ENCODE measurements around the gene HSD17B8.
"Not testable (repeated sequence)": the region's sequence is repeated elsewhere in the genome, so short reads cannot be mapped to it uniquely, and the experiment has no call there.

Gene HSD17B8

DNA sequence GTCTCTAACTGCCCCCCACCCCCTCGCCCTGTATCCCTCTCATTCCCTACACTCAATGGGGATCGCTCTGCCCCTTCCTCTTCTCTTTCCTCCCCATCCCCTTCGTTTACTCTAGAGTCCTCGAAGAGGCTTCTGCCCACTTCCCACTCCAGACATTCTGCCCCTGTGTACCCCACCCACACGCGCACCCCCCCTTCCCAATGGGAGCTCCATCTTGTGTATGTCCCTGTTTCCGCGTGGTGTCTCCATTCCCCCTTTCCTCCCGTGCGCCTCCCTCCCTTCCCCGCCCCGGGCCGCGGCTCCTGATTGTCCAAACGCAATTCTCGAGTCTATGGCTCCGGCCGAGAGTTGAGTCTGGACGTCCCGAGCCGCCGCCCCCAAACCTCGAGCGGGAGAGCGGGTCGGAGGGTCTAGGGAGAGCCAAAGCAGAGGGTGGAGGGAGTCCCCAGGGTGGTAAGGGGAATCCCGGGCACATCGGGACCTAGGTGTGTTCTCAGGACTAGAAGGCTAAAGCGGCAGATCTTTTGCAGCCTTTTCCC is 3.2 kb downstream of the HSD17B8 start:
- DNase-seq = no peak

GRCh38 chr6:33208091-33208967 is 3.9 kb downstream of the HSD17B8 start, which contains the start of gene RING1:
TSS of gene RING1 (plus strand) at chr6:33208500. CDS start at chr6:33208823, 323 bp downstream.
- DNase-seq = peak; percentile 77 to 90 (median 85)

GRCh38 chr6:33209856-33210255 is 5.4 kb downstream of the HSD17B8 start:
- no peak for DNase-seq

DNA sequence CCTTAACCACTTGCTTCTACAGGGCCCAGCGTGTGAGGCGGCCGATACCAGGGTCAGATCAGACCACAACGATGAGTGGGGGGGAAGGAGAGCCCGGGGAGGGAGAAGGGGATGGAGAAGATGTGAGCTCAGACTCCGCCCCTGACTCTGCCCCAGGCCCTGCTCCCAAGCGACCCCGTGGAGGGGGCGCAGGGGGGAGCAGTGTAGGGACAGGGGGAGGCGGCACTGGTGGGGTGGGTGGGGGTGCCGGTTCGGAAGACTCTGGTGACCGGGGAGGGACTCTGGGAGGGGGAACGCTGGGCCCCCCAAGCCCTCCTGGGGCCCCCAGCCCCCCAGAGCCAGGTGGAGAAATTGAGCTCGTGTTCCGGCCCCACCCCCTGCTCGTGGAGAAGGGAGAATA is 6.7 kb downstream of the HSD17B8 start:
- DNase-seq = no peak

DNA sequence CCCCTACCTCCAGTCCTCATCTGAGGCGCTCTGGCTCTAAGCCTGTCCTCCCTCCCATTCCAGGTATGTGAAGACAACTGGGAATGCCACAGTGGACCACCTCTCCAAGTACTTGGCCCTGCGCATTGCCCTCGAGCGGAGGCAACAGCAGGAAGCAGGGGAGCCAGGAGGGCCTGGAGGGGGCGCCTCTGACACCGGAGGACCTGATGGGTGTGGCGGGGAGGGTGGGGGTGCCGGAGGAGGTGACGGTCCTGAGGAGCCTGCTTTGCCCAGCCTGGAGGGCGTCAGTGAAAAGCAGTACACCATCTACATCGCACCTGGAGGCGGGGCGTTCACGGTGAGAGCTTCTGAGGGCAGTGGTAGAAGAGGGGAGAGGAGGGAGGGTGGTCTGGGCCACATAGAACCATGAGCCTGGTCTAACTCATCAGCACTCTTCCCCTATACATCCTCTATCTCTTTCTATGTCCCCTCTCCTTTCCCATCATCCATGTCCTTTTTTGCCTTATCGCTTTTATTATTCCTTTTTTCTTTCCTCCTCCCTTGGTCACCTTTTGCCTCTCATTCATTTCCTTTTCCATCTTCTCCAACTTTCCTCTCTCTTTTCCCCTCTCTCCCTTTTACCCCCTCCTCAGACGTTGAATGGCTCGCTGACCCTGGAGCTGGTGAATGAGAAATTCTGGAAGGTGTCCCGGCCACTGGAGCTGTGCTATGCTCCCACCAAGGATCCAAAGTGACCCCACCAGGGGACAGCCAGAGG is 7.4 kb downstream of the HSD17B8 start:
- no peak for DNase-seq

- no peak for DNase-seq
Observed at GRCh38 chr6:33212857-33213165, 8.4 kb downstream of the HSD17B8 start.

- DNase-seq = no peak
Observed at GRCh38 chr6:33213166-33213988, 8.9 kb downstream of the HSD17B8 start.

GRCh38 chr6:33213989-33214335 is 9.5 kb downstream of the HSD17B8 start:
- DNase-seq = no peak

DNA sequence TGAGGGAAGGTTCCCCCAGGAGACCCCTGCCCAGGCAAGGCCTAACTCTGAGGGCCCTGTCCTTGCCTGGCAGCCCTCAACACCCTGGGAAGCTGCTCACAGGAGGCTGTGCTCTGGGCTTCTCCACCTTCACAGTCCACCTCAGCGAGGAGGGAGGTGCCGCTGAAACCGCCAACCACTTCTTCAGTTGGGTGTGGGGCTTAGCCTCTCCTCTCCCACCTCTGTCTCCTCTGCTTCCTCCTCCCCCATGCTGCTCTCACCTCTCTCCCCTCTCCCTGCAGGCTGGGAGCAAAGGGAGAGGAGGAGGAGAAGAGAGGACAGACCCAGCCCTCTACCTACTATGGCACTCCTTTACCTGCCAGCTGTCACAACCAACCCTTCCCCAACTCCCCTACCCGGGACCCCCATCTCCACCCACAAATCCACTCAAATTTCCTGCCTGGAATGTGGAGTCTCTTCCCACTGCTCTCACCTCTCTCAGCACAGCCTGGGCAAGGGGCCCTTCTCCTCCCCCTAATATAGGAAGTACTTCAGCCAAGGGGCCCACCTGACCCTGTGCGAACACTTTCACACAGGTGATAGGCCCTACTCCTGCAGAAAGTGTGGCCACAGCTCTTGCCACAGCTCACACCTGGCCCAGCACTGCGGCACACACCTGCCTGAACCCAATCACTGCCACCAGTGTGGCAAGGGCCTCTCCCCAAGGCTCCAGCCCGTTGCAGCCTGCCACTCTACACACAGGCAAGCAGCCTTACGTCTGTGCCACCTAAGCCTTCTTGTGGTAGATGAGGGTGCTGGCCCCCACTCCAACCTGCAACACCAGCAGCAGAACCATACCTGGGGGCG is 11.0 kb downstream of the HSD17B8 start:
- DNase-seq = no peak

DNA sequence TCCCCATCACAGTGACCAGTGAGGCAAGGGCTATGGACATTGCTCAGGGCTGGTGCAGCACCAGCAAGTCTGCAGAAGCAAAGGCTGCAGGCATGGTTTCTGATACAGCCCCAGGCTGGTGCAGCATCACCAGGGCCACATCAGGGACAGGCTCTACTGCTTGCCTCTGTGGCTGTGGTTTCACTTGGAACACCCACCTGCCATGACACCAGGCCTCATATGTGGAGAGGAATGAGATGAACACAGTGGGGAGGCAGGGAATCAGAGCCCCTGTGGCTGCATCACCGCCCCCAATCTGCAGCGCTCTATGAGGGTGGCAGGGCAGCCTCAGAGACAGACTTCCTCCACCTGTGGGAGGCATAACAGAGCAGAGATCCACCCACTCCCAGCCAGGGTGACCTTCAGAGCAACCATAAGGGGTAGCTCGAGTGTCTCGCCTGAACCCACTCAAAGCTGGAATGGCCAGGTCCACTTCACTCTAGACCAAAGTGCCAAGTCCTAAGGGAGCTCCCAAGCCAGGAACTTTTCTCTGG is 11.7 kb downstream of the HSD17B8 start:
- no peak for DNase-seq

GRCh38 chr6:33217246-33217645 is 12.8 kb downstream of the HSD17B8 start:
- no peak for DNase-seq

DNA sequence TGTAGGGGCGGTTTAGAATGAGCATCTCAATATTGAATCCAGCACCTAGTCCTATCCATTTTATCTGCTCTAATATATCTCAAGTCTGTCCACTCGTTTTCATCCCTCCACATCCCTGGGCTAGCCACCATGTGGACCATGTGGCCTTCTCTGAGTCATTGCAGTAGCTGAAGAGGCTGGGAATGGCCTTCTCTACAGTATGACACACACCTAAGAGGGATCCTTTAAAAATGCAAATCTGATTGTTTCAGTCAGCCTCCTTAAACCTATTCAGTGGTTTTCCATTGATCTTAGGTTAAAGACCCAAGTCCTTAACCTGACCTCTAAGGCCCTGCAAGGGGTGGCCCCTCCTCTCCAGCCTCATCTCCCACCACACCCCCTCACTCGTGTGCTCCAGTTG is 13.2 kb downstream of the HSD17B8 start:
- no peak for DNase-seq

DNA sequence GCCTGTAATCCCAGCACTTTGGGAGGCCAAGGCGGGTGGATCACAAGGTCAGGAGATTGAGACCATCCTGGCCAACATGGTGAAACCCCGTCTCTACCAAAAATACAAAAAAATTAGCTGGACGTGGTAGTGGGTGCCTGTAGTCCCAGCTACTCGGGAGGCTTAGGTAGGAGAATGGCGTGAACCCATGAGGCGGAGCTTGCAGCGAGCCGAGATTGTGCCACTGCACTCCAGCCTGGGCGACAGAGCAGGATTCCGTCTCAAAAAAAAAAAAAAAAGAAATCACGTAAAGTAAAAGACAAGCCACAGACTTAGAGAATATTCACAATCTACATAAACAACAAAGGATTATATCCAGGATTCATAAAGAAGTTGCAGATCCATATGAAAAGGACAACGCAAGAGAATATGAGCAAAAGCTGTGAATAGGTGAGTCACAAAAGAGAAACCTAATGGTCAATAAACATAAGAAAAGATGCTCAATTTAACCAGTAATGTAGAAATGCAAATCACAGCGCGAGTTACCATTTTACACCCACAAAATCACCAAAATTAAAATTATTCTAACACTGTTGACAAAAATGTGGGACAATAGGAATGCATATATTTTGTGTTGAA is 22.2 kb downstream of the HSD17B8 start:
- not testable (repeated sequence) for DNase-seq

DNA sequence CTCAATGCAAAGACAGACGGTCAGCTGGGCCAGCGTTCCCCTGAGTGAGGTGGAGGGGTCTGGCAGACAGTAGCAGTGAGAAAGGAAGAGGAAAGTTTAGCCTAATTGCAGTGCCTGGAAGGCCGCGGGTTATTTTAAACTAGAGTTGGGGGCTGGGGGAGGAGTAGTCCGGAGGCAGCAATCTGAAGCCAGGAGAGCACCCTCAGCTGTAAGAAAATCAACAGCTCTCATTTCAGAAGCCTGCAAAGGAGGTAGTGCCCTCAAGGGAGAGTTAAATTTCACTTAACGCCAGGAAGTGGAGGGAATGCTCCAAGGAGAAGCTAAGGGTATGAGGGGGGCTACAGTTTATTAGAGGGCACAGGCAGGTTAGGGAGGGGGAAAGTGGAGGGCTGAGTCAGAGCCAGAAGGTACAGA is 30.8 kb downstream of the HSD17B8 start:
- DNase-seq = no peak

DNA sequence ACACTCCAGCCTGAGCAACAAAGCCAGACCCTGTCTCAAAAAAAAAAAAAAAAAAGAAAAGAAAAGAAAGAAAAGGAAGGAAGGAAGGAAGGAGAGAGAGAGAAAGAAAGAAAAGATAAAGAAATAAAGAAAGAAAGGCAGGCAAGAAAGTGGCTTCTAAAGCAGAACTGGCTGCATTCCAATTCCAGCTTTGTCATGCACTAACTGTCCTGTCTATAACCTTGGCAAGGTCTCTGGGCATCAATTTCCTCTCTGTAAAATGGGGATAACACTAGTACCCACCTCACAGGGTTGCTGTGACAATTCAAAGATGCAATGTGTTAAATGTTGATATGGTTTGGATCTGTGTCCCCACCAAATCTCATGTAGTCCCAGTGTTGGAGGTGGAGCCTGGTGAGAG is 31.9 kb downstream of the HSD17B8 start:
- no peak for DNase-seq

DNA sequence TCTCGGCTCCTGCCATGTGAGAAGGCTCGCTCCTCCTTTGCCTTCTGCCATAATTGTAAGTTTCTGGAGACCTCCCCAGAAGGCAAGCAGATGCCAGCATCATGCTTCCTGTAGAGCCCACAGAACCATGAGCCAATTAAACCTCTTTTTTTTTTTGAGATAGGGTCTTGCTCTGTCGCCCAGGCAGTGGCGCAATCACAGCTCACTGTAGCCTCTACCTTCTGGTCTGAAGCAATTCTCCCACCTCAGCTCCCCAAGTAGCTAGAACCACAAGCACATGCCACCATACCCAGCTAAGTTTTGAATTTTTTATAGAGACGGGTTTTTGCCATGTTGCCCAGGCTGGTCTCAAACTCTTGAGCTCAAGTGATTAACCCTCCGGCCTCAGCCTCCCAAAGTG is 32.4 kb downstream of the HSD17B8 start:
- no peak for DNase-seq

GRCh38 chr6:33237741-33238140 is 33.3 kb downstream of the HSD17B8 start:
- no peak for DNase-seq

DNA sequence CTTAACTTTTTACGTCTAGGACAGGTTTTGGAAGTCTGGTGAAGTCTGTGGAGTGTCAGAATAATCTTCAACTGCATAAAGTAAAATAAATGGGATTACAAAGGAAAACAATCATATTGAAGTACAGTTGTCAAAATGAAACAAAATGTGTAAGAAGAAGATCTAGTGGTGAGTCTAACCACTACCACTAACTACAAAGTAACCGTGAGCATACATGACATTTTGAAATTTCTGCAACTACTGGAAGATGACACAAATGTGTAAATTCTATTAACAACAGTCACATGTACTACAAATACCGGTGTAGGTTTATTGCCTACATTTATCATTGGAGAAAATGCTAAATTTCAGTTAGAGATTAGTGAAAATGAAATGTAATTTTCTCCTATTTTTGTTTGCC is 37.5 kb downstream of the HSD17B8 start:
- peak in 1 of 5 donors; percentile 39 for DNase-seq

DNA sequence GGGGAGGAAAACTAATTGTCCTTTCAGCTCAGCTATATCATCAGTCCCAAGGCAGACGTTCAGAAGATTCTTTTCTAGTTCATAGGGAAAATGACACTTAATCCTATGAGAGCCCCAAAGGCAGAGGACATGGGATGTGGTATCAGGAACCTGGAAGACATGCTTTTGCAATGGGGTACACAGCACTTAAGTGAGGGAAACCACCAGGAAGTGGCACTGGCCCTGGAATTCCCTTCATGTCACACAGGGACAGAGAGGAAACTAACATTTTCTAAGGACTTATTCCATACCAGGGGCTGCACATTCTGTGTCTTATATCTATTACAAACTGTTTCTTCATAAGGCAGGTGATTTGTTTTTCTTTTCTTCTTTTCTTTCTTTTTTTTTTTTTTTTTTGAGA is 39.0 kb downstream of the HSD17B8 start:
- DNase-seq = no peak

DNA sequence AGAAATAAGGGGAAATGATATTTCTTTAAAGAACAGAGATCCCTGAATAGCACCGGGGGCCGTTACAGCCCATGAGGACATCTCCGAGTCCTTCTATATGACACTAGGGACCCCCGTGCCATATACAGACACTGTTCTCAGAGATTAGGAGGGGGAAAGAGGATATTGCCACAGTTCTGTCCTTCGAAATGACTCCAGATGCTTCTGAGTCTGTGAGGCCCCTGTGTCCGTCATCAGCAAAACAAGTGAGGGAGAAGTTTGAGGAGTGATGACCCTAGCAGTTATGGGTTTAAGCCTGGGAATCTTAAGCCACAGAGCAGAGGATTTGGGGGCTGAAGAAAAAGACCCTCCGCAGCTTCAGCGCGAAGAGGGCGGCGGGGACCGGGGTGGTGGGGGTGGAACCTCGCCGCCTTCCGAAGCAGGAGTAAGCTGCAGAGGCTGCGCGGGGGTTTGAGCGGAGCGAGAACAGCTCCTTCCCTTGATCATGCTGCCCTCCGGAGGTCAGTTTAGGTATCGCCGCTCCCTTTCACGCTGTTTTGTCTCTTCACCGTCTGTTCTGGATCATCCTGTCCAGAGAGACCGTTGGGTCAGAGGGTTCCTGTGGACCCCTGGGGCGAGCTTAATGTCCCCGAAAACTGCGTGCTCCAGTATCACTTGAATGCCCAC is 43.7 kb downstream of the HSD17B8 start:
- peak; percentile 70 to 90 (median 82) for DNase-seq

DNA sequence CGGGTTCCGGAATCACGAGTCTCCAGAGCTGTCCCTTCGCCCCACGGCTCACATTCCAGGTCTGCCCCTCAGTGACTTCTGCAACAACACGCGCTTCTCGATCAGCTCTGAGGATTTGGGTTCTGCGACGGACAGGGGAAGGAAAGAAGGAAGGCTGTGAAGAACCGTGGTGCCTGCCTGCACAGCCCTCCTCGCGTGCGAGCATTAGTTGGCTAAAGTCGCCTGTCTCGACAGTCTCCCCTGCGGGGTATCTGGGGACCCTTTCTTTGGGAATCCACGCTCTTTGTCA is 44.1 kb downstream of the HSD17B8 start:
- DNase-seq = peak in 1 of 5 donors; percentile 26
